ENCODE results near the gene OVAAL.
"Not testable (repeated sequence)": the region's sequence is repeated elsewhere in the genome, so short reads cannot be mapped to it uniquely, and the experiment has no call there.

OVAAL gene

GRCh38 chr1:180542113-180542837, 16.5 kb upstream of the OVAAL start:
- DNase-seq, result no peak

- DNase-seq, result no peak
These were observed 16.0 kb upstream of the OVAAL start for GRCh38 chr1:180542838-180543145.

- DNase-seq, result no peak
These were observed 14.7 kb upstream of the OVAAL start for GRCh38 chr1:180544050-180544449.

- no peak for DNase-seq
These were observed 12.8 kb upstream of the OVAAL start for GRCh38 chr1:180545991-180546390.

DNA sequence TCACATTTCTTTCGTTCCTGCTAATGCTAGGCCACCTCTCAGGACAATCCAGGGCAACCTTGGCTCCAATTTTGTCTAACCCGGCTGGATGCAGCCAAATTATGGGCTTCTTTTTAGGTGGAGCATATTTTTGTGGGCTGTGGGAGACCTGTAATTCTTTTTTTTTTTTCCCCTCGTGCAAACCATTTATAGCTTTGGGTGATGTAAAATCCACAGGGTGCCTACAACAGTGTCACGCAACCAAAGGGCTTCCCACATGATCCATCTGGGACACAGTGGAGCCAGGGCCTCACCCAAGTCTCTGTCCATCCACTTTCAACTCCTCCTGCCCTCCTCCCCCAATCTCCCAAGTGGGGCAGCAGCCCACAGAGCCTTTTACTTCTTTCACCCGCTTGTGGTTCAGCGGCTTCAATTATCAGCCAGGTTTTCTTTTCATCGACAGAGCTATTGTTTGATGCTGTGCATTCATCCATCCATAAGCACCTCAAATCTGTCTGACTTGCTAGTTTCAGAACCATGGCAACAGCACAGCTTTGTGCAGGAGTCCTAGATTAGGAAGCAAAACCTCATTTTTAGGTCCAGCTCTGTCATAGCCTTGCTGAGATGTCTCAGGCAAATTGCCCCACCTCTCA, 10.0 kb upstream of the OVAAL start:
- DNase-seq, result peak; percentile 37

- DNase-seq, result not testable (repeated sequence)
These were observed 9.0 kb upstream of the OVAAL start for GRCh38 chr1:180549770-180550169.

- DNase-seq, result no peak
These were observed 8.5 kb upstream of the OVAAL start for GRCh38 chr1:180550241-180550640.

DNA sequence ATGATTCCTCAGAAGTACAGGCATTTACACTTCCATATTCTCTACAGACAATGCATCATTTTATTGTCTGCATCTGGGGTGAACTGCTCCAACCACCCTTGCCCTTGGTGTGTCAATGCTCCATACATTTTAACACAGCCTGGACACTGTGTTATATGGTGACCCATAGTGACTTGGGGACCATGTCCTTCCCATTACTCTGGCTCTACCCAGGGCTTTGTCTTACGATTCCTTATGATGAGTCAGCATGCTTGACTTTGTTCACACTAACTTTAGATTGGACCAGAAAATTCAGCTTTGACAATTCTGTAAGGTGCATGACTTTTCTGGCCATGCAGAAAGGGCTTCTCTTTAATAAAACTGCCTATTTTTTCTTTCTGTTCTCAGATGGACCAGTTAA, 6.8 kb upstream of the OVAAL start:
- no peak for DNase-seq

- not testable (repeated sequence) for DNase-seq
These were observed 5.7 kb upstream of the OVAAL start for GRCh38 chr1:180553046-180553445.

GRCh38 chr1:180555411-180555810, 3.4 kb upstream of the OVAAL start:
- no peak for DNase-seq

- DNase-seq, result no peak
These were observed 1.6 kb downstream of the OVAAL start for GRCh38 chr1:180560200-180560867.

GRCh38 chr1:180560868-180561600, 2.3 kb downstream of the OVAAL start:
- DNase-seq, result no peak

DNA sequence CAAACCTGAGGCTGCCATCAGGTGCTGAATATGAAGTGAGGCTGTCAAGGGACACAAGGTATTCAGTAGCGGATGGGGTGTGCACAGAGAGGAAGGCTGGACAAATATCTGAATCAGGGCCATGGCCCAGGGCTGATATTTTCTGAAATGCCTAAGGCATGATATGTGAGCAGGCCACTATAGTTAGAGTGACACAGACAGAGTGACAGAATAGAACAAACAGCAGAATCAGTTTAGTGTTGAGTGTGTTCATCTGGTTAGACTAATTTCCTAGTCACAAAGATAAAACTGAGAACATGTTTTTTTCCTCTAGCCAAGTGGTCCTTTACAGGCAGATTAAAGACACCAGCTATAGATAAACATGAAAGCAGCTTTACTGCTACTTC, 3.9 kb downstream of the OVAAL start:
- DNase-seq, result no peak

DNA sequence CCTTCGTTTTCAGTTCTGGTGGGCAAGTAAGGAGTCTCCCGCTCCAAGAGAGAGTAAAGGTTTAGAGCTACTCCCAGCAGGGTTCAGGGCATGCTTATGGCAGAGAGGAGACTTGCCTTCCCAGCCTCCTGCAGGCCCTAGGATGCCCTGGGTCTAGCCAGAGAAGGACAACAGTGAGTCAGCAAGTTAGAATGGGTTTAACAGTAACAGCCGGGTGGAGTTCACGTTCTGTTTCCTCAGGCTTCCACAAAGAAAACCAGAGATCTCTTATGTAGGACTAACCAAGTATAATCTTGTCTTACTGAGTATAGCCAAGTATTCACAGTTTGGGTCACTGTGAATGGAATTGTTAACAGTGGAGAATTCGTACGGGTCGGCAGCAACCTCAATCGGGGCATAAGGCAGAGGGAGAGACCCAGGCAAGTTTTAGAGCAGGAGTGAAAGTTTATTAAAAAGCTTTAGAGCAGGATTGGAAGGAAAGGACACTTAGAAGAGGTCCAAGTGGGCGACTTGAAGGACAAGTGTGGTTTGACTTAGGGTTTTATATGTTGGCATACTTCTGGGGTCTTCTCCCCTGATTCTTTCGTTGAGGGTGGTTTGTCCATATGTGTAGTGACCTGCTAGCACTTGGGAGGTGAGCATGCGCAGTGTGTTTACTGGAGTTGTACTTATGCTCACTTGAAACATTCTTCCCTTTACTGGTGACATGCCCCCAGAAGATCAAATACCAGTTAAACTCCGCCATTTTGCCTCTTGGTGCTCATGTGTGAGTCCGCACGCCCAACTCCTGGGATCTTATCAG, 4.5 kb downstream of the OVAAL start:
- DNase-seq, result no peak

DNA sequence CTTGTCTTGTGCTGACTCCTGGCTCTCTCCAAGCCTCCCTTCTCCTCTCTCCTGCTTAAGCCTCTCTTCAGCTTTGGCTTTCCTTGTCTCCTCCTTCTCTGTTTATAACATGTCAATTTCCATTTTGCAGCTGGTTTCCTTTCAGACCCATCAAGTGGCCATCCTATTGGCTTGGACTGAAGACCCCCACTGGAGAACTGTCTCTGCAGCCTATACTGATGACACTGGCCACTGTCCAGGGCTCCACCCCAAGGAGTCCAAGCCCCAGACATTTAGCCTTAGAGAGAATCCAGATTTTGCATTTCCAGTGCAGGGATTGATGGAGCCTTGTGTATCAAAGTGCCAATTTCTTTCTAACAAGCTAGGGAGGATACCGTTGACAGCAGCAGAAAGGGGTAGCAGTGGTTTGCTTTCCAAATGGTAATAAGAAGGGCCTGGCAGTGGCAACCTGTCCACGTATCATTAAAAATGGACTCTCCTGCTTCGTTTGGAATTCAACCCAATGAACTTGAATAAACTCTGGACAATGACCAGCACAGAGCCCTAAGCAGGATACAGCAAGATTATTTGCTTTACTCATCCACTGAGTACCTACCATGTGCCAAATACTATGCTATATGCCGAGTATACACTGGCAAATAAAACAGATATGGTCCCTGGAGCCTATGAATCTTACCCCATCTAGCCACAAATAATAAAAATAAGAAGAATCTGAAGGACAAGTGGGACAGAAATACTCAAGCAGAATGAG, 6.5 kb downstream of the OVAAL start:
- no peak for DNase-seq

DNA sequence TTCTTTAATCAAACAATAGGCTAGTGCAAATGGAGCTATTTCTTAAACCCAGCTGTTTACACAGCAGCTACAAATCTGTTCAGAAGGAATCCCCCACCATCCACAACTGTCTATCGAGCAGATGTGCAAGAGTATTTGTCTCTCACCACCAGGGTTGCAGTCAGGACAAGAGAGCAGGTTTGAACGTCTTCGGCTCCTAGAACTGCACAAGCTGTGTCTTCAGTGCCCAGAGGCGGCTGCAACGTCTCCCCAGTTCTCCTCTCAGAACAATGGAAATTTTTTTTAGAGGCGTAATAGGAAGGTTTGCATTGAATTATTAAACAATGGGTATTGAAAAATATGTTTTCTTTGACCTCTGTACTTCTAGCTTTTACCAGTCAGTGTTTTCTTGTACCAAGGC, 7.3 kb downstream of the OVAAL start:
- DNase-seq, result no peak

DNA sequence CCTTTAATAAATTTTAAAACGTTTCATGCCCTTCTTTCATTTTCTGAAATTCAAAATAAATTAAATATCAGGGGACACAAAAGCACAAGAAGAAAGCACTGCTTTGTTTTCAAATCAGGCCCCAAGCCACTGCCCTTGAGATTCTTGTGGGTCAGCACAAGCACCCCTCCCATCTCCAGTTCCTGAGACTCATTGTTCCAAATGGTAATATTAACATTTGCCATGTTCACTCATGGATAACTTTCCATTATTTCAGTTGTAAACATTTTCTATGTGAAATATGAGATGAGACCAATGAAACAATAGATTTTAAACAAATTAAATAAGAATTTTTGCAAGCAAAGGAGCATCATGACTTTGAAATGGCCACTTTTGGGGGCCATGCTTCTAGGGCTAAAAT, 7.7 kb downstream of the OVAAL start:
- no peak for DNase-seq

- DNase-seq, result no peak
These were observed 8.9 kb downstream of the OVAAL start for GRCh38 chr1:180567654-180568053.

- no peak for DNase-seq
These were observed 9.4 kb downstream of the OVAAL start for GRCh38 chr1:180568184-180568583.

- no peak for DNase-seq
These were observed 12.5 kb downstream of the OVAAL start for GRCh38 chr1:180571060-180571831.
